HG02759 (cell line): ENCODE results near the gene CACNA2D4.

Experiments used
- ATAC-seq: cut with Tn5 transposase; IDR thresholded peaks from one replicate; pipeline ENCODE4 v1.9.1; 2021; ENCODE audit warnings: mild to moderate bottlenecking, moderate library complexity; ENCODE audit not compliant: unreplicated experiment

Gene CACNA2D4

DNA sequence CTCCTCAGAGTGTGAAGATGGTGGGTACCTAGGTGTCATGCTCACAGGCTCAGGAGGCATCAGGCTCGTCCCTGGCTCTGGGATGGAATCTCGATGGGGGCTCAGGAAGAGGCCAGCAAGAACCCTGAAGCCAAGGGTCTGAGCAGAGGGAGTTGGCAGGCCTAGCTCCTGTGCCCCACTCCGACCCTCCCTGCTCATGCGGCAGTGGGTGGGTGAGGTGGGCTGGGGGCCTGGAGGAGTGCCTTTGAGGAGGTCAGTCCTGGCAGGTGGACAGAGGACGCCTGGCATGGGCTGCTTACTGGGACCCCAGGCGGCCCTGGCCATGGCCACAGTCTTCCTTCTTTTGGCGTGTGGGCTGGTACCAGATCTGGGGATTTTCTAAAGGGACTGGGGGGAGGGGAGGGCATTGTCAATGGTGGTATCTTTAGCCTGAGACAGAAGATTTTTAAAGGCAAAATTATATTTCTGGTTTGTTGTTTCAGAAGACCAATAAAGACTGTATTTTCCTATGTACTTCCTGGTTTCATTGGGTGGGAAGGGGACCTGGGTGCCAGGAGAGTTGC lies 82.1 kb downstream of the CACNA2D4 start:
- no peak for ATAC-seq

DNA sequence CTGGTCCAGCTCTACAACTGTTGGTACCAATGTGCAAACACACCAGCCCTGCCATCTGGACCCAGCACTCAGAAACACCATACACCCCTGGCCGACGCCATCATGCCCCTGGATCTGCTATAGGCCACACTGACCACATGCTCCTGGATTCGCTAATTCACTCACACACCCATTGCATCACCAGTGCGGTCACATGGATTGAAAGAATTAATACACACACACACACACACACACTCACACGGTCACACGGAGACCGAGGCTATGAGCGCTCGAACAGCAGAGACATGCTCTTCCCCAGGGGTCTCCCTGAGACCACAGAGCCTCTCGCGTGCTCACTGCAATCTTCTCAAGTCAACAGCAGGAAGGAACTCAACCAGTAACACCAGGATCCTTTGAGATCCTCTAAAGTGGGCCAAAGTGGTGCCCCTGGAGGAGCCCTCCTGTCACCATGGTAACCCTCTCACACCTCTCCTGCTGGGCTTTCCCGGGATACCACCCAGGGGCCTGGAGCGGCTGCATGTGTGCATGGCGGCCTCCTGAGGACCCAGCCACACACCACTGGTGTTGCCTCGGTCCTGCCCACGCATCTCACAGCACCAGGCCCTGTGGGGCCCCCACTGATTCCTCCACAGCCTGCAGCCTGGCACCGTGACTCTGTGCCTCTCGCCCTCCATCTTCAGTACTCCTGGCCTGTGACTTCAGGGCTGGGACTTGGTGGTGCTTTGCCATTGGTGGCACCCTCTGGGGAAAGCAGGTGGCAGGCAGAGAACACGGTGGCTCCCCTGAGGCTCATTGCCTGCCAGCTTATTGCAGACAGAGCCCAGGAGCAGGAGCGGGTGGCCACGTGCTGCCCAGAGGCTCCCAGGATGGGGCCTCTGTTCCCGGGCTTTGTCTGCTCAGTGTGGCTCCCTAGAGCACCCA lies 83.0 kb downstream of the CACNA2D4 start:
- ATAC-seq, result no peak

DNA sequence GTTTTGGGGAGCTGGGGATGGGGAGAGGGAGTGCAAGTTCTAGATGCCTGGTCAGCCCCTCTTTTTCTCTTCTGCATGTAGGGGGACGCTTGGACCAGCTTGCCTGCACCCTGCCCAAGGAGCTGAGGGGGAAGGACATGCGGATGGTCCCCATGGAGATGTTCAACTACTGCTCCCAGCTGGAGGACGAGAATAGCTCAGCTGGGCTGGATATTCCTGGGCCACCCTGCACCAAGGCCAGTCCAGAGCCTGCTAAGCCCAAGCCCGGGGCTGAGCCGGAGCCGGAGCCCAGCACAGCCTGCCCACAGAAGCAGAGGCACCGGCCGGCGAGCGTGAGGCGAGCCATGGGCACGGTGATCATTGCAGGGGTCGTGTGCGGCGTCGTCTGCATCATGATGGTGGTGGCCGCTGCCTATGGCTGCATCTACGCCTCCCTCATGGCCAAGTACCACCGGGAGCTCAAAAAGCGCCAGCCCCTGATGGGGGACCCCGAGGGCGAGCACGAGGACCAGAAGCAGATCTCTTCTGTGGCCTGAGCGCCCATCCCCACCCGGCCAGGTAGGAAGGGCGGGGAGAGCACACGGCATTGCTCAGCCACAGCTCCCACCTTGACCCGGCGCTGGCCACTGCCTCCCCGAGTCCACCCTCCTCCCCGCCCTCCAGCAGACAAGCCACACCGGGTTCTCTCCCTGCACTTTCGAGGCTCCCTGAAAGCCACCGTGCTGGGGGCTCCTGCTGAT lies 84.1 kb downstream of the CACNA2D4 start:
- no peak for ATAC-seq

DNA sequence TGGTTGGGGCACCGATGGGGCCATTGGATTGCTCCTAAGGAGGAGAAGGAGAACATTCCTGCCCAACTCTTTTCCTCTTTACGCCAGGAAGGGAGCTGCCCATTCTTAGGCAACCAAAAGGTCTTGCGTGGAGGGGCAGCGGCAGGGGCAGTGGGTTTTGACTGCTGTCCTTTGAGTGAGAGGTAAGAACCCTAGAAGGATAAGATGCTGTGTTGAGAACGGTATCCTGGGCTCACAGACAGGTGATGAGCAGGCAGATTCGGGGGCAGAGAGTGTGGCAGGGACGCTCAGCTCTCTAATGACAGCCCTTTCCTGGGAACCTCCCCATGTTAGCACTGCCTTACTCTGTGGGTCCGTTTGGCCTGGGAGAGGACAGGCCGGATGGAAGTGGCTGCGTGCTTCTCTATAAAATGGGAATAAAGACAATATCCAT lies 84.8 kb downstream of the CACNA2D4 start:
- ATAC-seq, result no peak

DNA sequence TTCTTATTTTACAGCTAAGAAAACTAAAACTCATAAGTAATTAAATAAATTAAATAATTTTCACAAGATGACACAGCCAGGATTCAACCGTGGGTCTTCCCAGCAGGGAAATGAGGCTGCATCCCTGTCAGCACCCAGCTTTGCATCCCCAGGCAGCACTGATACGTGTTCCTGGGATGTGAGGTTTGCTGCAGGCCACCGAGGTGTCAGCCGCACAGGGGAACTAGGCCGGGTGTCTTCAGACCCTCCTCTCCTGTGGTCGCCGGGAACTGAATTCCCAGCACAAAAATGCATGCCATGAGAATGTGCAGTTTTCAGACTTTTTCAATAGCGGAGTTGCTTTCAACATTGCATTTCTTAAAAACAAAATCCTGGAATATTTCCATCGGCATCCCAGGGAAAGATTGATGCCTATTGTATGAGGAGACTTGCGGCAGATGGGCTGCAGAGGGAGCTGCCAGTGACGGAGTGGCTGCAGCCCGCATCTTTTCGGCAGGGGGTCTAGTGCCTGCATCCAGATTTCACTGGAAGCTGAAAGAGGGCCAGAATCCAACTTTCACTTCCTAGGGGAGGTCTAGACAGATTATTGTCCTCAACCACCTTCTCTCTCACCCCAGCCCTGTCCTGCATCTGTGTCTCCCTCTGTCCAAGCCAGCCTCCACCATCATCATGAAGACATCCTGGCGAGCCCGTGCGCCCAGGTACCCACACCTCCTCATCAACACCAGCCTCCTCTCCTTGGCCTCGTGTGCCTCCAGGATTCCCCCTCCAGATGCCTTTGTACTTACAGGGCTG lies 85.5 kb downstream of the CACNA2D4 start:
- no peak for ATAC-seq

DNA sequence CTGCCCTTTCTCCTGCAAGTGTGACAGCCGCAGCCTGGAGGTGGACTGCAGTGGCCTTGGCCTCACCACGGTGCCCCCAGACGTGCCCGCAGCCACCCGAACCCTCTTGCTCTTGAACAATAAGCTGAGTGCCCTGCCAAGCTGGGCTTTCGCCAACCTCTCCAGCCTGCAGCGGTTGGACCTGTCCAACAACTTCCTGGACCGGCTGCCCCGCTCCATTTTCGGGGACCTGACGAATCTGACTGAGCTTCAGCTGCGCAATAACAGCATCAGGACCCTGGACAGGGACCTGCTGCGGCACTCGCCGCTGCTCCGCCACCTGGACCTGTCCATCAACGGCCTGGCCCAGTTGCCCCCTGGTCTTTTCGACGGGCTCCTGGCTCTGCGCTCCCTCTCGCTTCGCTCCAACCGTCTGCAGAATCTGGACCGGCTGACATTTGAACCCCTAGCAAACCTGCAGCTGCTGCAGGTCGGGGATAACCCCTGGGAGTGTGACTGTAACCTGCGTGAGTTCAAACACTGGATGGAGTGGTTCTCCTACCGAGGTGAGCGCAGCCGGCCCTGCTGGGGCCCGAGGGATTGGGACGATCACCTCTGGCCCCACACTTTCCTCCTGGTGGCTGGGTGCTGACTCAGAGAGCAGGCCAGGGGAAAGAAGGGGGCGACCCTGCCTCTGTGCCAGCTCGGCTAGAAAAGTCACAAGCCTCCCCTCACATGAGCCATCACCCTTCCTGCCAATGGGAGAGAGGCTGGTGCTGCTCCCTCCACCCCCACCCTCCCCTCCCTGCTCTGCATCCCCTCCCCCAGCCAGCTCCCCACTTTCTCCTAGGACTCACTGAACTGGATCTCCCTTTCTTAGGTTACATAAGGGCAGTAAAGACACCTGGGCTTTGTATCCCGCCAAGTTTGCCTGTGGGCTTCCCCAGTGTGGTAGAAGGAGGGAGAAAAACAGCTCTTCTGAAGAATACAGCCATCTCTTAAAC lies 87.2 kb downstream of the CACNA2D4 start:
- no peak for ATAC-seq

DNA sequence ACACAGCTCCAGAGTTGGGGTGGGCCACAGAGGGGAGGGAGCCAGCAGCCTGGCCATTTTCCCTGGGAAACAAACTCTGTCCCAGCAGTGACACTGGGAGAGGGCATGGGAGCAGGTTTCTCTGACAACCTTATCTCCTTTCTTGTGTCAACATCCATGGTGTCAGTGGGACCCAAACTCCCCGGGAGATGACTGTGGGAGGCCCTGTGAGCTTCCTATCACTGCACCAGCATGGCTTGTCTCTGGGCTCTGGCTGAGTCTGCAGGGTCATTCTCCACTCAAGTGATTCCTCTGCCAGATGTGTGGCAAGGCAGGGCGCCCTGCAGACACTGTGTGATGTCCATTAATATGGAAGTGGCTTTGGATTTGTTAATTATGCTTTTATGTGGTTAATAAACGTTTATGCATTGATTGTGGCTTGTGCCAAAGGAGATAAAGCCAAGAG lies 88.0 kb downstream of the CACNA2D4 start:
- ATAC-seq, result no peak

DNA sequence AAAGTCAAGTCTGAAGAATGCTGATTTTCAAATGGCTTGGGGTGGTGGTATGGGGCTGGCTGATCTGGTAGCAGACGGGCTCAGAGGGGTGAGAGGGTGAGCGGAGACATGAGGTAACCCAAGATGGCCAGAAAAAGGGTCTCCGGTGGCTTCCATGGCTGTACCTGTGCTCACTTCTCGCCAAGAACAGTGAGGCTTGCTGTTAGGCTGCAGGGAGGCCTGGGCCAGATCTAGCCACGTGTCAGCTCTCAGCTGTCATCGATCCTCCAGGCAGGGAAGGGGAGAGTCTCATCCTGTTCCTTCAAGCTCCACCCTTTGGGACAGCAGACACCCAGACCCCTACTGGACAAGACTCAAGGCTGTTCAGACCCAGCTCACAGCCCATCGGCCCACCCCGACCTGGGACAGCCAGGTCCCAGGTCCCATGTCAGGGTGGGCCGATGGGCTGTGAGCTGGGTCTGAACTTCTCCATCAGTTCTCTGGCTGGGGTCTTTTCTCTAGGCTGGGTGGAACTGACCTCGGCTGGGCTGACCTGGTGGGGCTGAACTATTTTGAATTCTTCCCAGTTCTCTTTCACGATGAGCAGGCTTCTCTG lies 89.0 kb downstream of the CACNA2D4 start:
- ATAC-seq, result no peak

DNA sequence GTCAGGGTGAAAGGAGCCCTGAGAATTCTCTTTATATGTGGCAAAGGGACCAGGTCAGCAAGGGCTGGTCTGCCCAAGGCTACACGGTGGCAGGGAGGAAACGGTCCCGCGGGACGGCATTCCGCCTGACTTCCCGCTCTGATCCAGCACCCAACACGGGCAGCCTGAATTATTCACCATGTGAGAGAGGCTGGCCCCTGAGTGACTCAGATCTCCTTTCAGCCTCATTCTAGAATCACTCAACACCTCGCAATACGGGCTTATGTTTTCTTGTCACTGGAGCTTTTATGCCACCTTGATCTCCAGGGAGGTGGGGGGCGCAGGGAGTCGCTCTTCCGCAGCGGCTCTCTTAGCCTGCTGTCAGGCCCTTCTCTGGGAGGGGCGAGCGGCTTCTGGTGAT lies 89.6 kb downstream of the CACNA2D4 start:
- ATAC-seq, result no peak

DNA sequence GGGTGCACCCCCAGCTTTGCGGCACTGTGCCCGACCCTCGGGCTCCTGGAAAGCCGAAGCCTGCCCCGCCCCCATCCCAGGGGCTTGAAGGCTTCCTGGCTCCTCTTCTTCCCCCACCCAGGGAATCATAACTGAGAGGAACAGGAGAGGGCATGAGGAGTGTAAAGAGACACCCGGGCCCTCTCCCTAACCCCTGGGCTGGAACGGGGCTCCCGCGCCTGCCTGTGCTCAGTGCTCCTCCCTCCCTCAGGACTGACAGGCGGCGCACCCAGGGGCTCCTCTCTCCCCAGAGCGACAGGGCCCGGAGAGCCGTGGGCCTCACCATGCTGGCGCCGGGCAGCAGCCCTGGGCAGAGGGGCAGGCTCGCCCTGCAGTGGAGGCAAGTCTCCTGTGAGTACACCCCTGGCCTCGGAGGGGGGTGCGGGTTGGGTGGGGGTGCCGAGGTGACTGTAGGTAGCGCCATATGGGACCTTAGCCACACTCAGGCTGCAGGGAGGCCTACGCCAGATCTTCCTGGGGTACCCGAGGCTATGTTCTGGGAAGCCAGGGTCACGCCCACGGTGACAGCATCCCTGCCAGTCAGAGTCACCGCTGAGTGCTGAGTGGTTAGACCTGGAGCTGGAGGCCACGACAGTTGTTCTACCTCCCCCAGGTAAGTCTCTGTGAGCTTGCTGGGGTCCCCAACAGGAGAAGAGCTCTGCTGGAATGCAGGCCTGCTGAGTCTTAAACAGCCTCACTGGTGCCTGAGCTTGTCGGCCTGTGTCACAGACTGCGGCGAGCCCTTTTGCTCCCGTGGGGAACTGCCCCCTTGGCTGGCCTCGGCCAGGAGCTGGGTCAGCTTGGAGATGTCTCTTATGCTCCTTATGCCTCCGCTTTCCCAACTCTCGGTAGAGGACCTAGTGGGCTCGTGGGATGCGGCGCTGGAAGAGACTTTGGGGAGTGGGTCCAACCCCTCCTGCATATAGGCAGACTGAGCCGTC lies 90.3 kb downstream of the CACNA2D4 start:
- no peak for ATAC-seq

DNA sequence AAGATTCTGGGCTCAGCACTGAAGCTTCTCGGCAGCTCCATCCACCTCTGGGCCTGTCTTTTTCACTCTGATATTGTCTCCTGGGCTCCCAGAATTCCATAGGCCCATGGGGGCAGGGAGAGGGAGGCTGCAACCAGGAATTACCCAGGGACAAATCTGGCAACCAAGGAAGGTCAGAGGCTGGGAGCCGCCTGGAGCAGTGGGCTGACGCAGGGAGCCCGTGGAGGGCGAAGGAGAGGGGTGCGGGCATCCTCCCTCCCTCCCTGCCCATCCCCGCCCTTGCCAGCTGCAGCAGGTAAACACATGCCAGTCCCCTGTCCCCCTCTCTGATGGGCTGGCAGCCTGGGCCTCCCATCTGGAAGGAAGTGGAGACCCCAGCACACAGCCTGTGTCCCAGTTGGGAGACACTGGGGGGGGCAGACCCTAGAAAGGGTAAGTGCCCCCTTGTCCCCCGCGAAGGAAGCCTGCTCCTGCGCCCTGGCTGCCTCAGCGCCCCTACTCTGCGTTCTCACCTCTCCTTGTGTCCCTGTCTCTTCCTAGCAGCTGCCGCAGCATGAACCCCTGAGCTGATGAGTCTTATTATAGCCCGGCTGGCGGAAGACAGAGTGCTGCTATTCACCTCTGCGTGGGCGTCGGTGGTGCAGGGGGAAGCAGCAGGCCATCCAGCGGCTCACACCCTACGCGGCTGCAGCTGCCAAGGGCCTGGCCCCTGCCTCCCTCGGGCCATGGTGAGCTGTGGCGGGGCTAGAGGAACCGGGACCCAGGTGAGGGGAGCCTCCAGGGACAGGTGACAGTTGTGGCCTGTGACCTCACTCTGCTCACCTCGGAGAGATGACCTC lies 91.4 kb downstream of the CACNA2D4 start:
- ATAC-seq, result no peak

DNA sequence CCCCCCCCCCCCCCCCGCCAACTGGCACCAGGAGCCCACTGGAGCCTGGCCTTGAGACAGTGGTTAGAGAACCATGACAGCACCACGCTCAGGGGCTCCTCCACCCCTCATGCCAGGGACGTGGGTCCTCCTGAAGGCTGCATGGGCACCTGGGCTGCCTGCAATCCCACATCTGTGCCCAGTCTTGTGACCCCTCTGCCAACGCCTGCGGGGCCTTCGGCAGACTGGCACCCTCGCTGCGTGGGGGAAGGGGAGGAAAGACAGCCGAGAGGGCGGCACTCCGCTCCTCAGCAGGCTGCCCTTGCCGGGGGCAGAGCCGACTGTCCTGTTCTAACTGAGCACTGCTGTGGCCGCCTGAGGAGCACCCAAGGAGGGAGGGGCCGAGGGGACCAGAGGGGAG lies 92.1 kb downstream of the CACNA2D4 start:
- no peak for ATAC-seq

DNA sequence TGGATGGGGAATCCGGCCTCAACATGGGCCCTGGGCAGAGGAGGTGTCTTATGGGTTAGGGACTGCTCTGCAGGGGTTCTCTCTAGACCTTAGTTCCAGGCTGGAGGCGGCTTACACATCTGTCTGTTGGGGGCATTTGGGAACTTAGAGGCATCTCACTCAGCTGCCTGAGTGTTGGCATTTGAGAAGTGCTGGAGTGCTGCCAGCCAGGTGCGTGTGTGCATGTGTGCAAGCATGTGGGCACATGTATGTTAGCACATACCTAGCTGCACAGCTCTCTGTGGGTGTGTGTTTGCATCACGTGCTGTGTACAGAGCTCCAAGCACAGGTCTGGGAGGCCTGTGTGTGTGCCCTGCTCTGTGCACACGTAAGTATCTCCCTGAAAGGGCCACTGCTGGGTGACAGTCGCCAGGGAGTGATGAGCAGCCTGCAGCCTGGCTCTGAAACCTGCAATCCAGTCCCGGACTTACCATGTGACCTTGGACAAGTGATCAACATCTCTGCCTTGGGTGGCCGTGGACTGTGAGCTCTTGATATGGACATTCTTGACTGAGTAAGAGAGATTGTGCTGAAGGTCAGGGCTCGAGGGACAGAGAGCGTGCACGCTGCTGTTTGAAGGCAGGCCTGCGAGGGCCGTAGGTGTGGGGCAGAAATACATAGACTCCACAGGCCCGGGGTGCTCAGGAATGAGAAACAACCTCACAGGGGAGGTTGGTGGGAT lies 92.9 kb downstream of the CACNA2D4 start:
- no peak for ATAC-seq

DNA sequence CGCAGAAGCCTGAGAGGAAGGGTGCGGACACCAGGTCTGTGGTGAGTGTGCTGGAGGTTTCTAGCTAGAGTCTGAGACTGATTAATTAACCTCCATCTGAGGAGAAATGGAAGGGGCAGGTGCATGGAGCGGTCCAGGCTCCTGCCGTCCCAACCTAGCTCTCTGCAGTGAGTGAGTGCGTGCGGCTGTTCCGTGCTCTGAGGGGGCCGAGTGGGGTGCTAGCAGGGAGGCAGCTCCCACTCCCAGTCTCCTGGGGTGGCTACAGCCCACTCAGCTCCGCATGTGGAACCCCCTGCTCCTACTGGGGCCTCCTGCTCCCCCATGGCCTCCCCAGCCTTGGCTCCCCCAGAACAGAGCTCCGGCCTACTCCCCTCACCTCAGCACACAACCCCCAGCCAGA lies 95.2 kb downstream of the CACNA2D4 start:
- ATAC-seq, result no peak

DNA sequence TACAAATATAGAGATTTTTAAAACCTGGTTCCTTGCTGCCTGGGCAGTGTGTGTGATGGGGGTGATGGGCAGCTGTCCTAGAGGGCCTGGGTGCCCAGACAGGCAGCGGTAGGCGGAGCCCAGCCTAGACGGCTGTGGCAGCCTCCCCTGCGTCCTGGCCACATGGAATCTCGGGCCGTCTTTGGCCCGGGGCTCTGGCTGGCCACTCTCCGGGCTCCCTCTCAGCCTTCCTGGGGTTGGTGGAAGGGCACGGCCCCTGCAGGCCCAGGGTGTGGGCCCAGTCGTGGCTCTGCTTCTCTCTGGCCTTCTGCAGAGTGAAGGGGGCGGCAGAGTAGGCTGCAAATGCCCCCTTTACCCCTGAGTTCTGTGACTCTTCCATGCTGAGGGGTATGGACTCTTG lies 95.8 kb downstream of the CACNA2D4 start:
- no peak for ATAC-seq

DNA sequence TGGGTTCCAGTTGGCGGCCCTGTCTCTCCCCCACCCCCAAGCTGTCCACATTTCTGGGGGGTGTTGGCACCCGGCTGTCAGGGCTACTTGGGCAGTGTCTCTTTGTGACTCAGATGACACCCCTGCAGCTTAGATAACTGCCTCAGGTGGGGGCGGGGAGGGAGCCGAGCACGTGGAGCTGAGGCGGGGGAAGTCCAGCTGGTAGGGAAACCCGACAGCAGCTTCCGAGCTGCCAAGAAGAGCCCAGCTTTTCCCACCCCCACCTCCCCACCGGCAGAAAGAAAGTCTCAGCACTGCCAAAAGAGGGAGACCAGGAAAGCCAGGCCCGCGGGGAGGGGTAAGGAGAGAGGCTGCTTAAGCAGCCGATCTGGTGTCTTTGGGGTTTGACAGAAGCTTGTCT lies 96.6 kb downstream of the CACNA2D4 start:
- ATAC-seq, result no peak

DNA sequence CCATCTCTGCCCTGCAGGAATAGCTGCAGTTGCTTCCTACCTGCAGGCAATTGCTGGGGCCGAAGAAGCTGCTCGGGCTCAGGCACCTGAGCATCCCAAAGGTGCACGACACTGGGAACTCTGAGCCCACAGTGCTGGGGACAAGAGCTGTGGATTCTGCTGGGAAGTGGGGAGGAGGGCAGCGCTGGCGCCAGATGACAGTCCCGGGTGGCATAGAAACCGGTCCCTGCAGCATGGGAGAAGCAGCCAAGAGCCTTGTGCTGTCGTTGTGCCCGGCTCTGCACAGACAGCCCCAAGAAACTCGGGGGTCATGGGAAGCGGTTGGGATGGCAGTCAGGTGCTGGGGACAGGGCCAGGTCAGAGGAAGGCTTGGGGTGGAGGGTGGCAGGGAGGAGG lies 97.6 kb downstream of the CACNA2D4 start:
- ATAC-seq, result no peak
